Uterus (tissue), 2 donors: ENCODE measurements around the gene STX16.
"Not testable (repeated sequence)": the region's sequence is repeated elsewhere in the genome, so short reads cannot be mapped to it uniquely, and the experiment has no call there.

Experiments
- CTCF ChIP-seq, 4 experiments: fragments of 200-600 bp in 2 of 4; fragments of 450-650 bp in 2 of 4; sonication (generic) in 2 of 4; IDR thresholded peaks; one replicate each; pipeline ENCODE4 v1.5.1; 2016 to 2019; ENCODE audit warnings: antibody characterized with exemption in 4 of 4, mild to moderate bottlenecking in 2 of 4, moderate library complexity in 1 of 4
- POLR2A ChIP-seq, 2 donors: fragments of 450-650 bp; IDR thresholded peaks; one replicate each; pipeline ENCODE4 v1.6.1; 2016; ENCODE audit warnings: antibody characterized with exemption in 2 of 2, mild to moderate bottlenecking in 1 of 2, moderate library complexity in 1 of 2

GRCh38 chr20:58648502-58648825 is 2.6 kb upstream of the STX16 start:
- TF ChIP-seq CTCF, POLR2A (IDR thresholded peaks at IDR 0.05): not testable (repeated sequence)
